Right lobe of liver (tissue), 4 donors: ENCODE data around the gene DUS2.

Experiments
- POLR2A ChIP-seq: fragments of 450-650 bp; IDR thresholded peaks from one replicate; pipeline ENCODE4 v1.6.1; 2017; ENCODE audit warnings: antibody characterized with exemption, mild to moderate bottlenecking
- TF ChIP-seq, protein P1 (sequence below), 4 donors: fragments of 200-600 bp in 3 of 4; fragments of 450-650 bp in 1 of 4; IDR thresholded peaks; one replicate each; pipeline versions ENCODE4 v1.5.1 to v1.8.0; 2016 to 2022; ENCODE audit warnings: antibody characterized with exemption in 4 of 4, mild to moderate bottlenecking in 2 of 4
- donor health status: DM: no; HTN: no; CAD: no.
- donor health status: DM: no; HTN: no; CAD: no.
- donor health status: DM: no; HTN: yes; CAD: no.

DNA sequence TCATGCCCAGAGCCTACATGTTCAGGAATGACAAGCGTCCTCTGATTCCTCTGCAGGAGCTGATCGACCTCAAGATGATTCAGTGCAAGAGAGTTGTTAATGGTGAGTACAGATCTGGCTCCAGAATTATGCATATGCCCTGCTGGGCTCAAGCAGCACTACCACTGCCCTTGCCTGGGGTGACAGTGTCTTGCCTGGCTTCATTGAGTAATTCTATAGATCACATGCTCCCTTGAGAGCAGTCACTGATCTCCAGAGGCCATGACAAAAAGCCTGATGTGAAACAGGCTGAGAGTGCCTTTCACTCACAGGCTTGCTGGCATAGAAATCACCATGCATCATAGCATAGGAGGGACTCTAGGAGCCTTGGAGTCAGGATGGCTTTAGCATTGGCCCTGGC lies 26.4 kb downstream of the DUS2 start:
- TF ChIP-seq, protein P1, sequence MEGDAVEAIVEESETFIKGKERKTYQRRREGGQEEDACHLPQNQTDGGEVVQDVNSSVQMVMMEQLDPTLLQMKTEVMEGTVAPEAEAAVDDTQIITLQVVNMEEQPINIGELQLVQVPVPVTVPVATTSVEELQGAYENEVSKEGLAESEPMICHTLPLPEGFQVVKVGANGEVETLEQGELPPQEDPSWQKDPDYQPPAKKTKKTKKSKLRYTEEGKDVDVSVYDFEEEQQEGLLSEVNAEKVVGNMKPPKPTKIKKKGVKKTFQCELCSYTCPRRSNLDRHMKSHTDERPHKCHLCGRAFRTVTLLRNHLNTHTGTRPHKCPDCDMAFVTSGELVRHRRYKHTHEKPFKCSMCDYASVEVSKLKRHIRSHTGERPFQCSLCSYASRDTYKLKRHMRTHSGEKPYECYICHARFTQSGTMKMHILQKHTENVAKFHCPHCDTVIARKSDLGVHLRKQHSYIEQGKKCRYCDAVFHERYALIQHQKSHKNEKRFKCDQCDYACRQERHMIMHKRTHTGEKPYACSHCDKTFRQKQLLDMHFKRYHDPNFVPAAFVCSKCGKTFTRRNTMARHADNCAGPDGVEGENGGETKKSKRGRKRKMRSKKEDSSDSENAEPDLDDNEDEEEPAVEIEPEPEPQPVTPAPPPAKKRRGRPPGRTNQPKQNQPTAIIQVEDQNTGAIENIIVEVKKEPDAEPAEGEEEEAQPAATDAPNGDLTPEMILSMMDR (IDR thresholded peaks at IDR 0.05), result no peak
- TF ChIP-seq POLR2A, result no peak
